CD14-positive monocyte (primary cell): ENCODE data around the gene DIS3L2. TPM values are rescaled to one million over a fixed set of nuclear protein-coding genes. Genes with fewer than 3 reads are reported as not detected.

Experiments used
- DNase-seq, 3 donors: peaks; one replicate each; pipeline ENCODE4 v3.0.0-alpha.2; 2011 to 2022
- H2AFZ ChIP-seq: 2 replicates; pipeline ENCODE4 v1.6.0; 2012; ENCODE audit warnings: mild to moderate bottlenecking, low read depth, low read length, inconsistent platforms; ENCODE audit not compliant: insufficient read depth, poor library complexity, severe bottlenecking
- H3K27ac ChIP-seq, 2 donors: 1 replicate in 1 of 2; 2 replicates in 1 of 2; pipeline ENCODE4 v1.5.1; 2012 to 2013; ENCODE audit warnings: low read length in 2 of 2, control low read depth in 1 of 2, inconsistent platforms in 1 of 2, low read depth in 1 of 2, mild to moderate bottlenecking in 1 of 2
- H3K27me3 ChIP-seq, 2 donors: one replicate each; pipeline versions ENCODE4 v1.6.0 to v1.6.1; 2011 to 2013; ENCODE audit warnings: low read length in 2 of 2; ENCODE audit not compliant: control insufficient read depth in 2 of 2, insufficient read depth in 2 of 2
- H3K36me3 ChIP-seq, 2 donors: replicated peaks in 1 of 2; 1 replicate in 1 of 2; 2 replicates in 1 of 2; pipeline versions ENCODE4 v1.5.1 to v1.6.1; 2012 to 2013; ENCODE audit warnings: low read length in 2 of 2, control low read depth in 1 of 2, inconsistent platforms in 1 of 2, mild to moderate bottlenecking in 1 of 2; ENCODE audit not compliant: insufficient read depth in 2 of 2, control insufficient read depth in 1 of 2
- H3K4me1 ChIP-seq, 2 donors: 1 replicate in 1 of 2; 2 replicates in 1 of 2; pipeline versions ENCODE4 v1.5.1 to v1.6.1; 2012 to 2013; ENCODE audit warnings: low read length in 2 of 2, control low read depth in 1 of 2, inconsistent platforms in 1 of 2, mild to moderate bottlenecking in 1 of 2, moderate library complexity in 1 of 2; ENCODE audit not compliant: insufficient read depth in 2 of 2, control insufficient read depth in 1 of 2
- H3K4me2 ChIP-seq: replicated peaks from 2 replicates; pipeline ENCODE3; 2012; ENCODE audit warnings: low read length, moderate library complexity, mild to moderate bottlenecking; ENCODE audit not compliant: poor library complexity, severe bottlenecking; ENCODE audit errors: extremely low read depth
- H3K4me3 ChIP-seq, 3 experiments: fragments of 200-600 bp in 1 of 3; sonication (generic) in 1 of 3; replicated peaks in 1 of 3; 1 replicate in 2 of 3; 2 replicates in 1 of 3; pipeline ENCODE4 v1.5.1; 2011 to 2013; ENCODE audit warnings: low read length in 3 of 3, mild to moderate bottlenecking in 3 of 3, control low read depth in 2 of 3, low read depth in 2 of 3, inconsistent platforms in 1 of 3, moderate library complexity in 1 of 3
- H3K79me2 ChIP-seq: 2 replicates; pipeline ENCODE4 v1.6.0; 2012; ENCODE audit warnings: mild to moderate bottlenecking, control low read depth, inconsistent platforms, low read length, moderate library complexity; ENCODE audit not compliant: insufficient read depth
- H3K9ac ChIP-seq: 2 replicates; pipeline ENCODE4 v1.6.0; 2017; ENCODE audit warnings: low read length, mild to moderate bottlenecking; ENCODE audit not compliant: insufficient read depth, poor library complexity, severe bottlenecking
- H3K9me3 ChIP-seq, 2 donors: replicated peaks in 1 of 2; 1 replicate in 1 of 2; 2 replicates in 1 of 2; pipeline versions ENCODE4 v1.5.1 to v1.6.1; 2012 to 2013; ENCODE audit warnings: low read length in 2 of 2, control low read depth in 1 of 2; ENCODE audit not compliant: control insufficient read depth in 1 of 2, insufficient read depth in 1 of 2
- H4K20me1 ChIP-seq: 2 replicates; pipeline ENCODE4 v1.6.0; 2012; ENCODE audit warnings: mild to moderate bottlenecking, low read length, control low read depth, moderate library complexity; ENCODE audit not compliant: insufficient read depth
- H3K27ac Mint-ChIP-seq, 7 donors: one replicate each; pipeline ENCODE4 v1.8.0; 2020; ENCODE audit warnings: mild to moderate bottlenecking in 7 of 7, mixed read lengths in 7 of 7, moderate library complexity in 6 of 7, inconsistent platforms in 2 of 7
- H3K27me3 Mint-ChIP-seq, 3 donors: one replicate each; pipeline ENCODE4 v1.8.0; 2021 to 2022; ENCODE audit warnings: low read depth in 3 of 3, mild to moderate bottlenecking in 3 of 3, mixed read lengths in 3 of 3, moderate library complexity in 3 of 3, inconsistent platforms in 1 of 3
- H3K36me3 Mint-ChIP-seq, 2 donors: one replicate each; pipeline ENCODE4 v1.8.0; 2020; ENCODE audit warnings: mixed read lengths in 2 of 2, inconsistent platforms in 1 of 2, mild to moderate bottlenecking in 1 of 2
- H3K4me1 Mint-ChIP-seq: one replicate; pipeline ENCODE4 v1.8.0; 2020; ENCODE audit warnings: mild to moderate bottlenecking, mixed read lengths
- H3K4me3 Mint-ChIP-seq, 2 donors: one replicate each; pipeline ENCODE4 v1.8.0; 2020; ENCODE audit warnings: mild to moderate bottlenecking in 2 of 2, mixed read lengths in 2 of 2, moderate library complexity in 1 of 2
- H3K9me3 Mint-ChIP-seq, 7 donors: one replicate each; pipeline ENCODE4 v1.8.0; 2020 to 2022; ENCODE audit warnings: mixed read lengths in 7 of 7, mild to moderate bottlenecking in 6 of 7, moderate library complexity in 6 of 7, inconsistent platforms in 2 of 7
- whole genome bisulfite sequencing: methylation state at CpG from one replicate; pipeline ENCODE4 v1.1.5; 2013; ENCODE audit warnings: missing lambda C conversion rate; ENCODE audit not compliant: insufficient coverage; 5-methylcytosine and 5-hydroxymethylcytosine counted together
- intact Hi-C, 2 donors: fragments of 100-400 bp; cut with micrococcal nuclease; formaldehyde crosslinking; loops; one replicate each; pipeline versions ENCODE4 v1.15.0 to v1.15.1; 2023
- polyA plus RNA-seq, 3 donors: library from polyadenylated mRNA; depleted of rRNA in 1 of 3; unstranded in 2 of 3; stranded (reverse) in 1 of 3; fragments of 300-500 nt in 2 of 3; fragments of >200 nt in 1 of 3; fragmentation: Illumina TruSeq in 2 of 3; gene quantifications; 1 replicate in 2 of 3; 2 replicates in 1 of 3; pipeline ENCODE4 v1.2.3, GENCODE V29; 2012 to 2021
- TF ChIP-seq, protein P1 (sequence below): fragments of 200-600 bp; IDR thresholded peaks from one replicate; pipeline ENCODE4 v1.8.0; 2022; ENCODE audit warnings: antibody characterized with exemption, mild to moderate bottlenecking

DIS3L2 gene
- polyA plus RNA-seq, 3 donors, result 6.0 to 21.7 (median 6.4) TPM

DNA sequence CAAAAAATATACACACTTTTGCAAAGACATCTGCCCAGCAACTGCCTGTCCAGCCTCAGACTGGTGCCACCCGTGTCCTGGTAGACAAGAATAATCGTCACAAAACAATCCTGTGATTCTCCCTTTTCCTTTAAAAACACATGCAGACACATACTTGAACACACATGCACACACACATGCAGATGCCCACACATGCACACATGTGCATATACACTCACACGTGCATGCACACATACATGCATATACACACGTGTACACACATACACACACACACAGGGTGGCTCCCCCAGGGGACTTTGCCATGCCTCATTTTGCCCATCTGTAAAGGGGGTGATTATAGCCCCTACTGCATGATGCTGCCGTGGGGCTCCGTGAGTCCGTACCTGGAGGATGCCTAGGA is 392.1 kb downstream of the DIS3L2 start:
- H3K9me3 ChIP-seq, result no peaks in the 10 kb centered on the region
- no peak overlapping the region for H2AFZ ChIP-seq
- Mint-ChIP-seq H3K4me1 (no peaks in the 10 kb centered on the region), H3K27me3 (peaks cover 39 to 59% (median 40%) of the 10 kb centered on the region in 3 donors), H3K9me3 (peaks cover 0 to 13% (median 8%) of the 10 kb centered on the region in 7 donors), H3K4me3 (peak overlapping the region in 1 of 2 donors; percentile 4), H3K36me3 (no peaks in the 10 kb centered on the region), H3K27ac (no peak overlapping the region)
- no peaks in the 10 kb centered on the region for H4K20me1 ChIP-seq
- TF ChIP-seq, protein P1, sequence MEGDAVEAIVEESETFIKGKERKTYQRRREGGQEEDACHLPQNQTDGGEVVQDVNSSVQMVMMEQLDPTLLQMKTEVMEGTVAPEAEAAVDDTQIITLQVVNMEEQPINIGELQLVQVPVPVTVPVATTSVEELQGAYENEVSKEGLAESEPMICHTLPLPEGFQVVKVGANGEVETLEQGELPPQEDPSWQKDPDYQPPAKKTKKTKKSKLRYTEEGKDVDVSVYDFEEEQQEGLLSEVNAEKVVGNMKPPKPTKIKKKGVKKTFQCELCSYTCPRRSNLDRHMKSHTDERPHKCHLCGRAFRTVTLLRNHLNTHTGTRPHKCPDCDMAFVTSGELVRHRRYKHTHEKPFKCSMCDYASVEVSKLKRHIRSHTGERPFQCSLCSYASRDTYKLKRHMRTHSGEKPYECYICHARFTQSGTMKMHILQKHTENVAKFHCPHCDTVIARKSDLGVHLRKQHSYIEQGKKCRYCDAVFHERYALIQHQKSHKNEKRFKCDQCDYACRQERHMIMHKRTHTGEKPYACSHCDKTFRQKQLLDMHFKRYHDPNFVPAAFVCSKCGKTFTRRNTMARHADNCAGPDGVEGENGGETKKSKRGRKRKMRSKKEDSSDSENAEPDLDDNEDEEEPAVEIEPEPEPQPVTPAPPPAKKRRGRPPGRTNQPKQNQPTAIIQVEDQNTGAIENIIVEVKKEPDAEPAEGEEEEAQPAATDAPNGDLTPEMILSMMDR, result no peak
- no peak overlapping the region for H3K4me2 ChIP-seq
- peaks cover 2 to 44% of the 10 kb centered on the region in 2 donors for H3K27me3 ChIP-seq
- intact Hi-C loops, result no loop called here
- no peak overlapping the region for H3K27ac ChIP-seq
- no peaks in the 10 kb centered on the region for H3K4me1 ChIP-seq
- H3K4me3 ChIP-seq, result no peak overlapping the region
- no peaks in the 10 kb centered on the region for H3K79me2 ChIP-seq
- no peak for DNase-seq
- WGBS, result 81% methylated on average over 2 of the region's 7 CpGs
- H3K9ac ChIP-seq, result no peak overlapping the region
- H3K36me3 ChIP-seq, result no peaks in the 10 kb centered on the region

GRCh38 chr2:232354069-232354468 is 392.6 kb downstream of the DIS3L2 start:
- Mint-ChIP-seq H3K36me3 (no peaks in the 10 kb centered on the region), H3K4me3 (no peak overlapping the region), H3K27me3 (peaks cover 36 to 55% (median 38%) of the 10 kb centered on the region in 3 donors), H3K4me1 (no peaks in the 10 kb centered on the region), H3K27ac (no peak overlapping the region), H3K9me3 (peaks cover 0 to 13% (median 8%) of the 10 kb centered on the region in 7 donors)
- intact Hi-C loops, result no loop called here
- no peak overlapping the region for H3K9ac ChIP-seq
- H3K27ac ChIP-seq, result no peak overlapping the region
- no peaks in the 10 kb centered on the region for H3K36me3 ChIP-seq
- H3K27me3 ChIP-seq, result peaks cover 2 to 41% of the 10 kb centered on the region in 2 donors
- H3K4me1 ChIP-seq, result no peaks in the 10 kb centered on the region
- H3K4me2 ChIP-seq, result no peak overlapping the region
- H3K9me3 ChIP-seq, result no peaks in the 10 kb centered on the region
- TF ChIP-seq, protein P1, result no peak
- no peak overlapping the region for H2AFZ ChIP-seq
- 94% methylated on average over 4 of the region's 5 CpGs for WGBS
- H4K20me1 ChIP-seq, result no peaks in the 10 kb centered on the region
- no peak overlapping the region for H3K4me3 ChIP-seq
- DNase-seq, result no peak
- no peaks in the 10 kb centered on the region for H3K79me2 ChIP-seq
